Endodermal cell (in vitro differentiated cells): ENCODE data around the gene CPM. TPM values are rescaled to one million over a fixed set of nuclear protein-coding genes. Genes with fewer than 3 reads are reported as not detected.

ENCODE experiments used
- DNase-seq: peaks from one replicate; pipeline ENCODE4 v3.0.0-alpha.2; 2017
- H3K27ac ChIP-seq: 2 replicates; pipeline ENCODE4 v1.5.1; 2013; ENCODE audit warnings: mild to moderate bottlenecking, low read depth, low read length, moderate library complexity
- H3K27me3 ChIP-seq: 2 replicates; pipeline ENCODE4 v1.6.1; 2013; ENCODE audit warnings: mild to moderate bottlenecking, low read length, moderate library complexity; ENCODE audit not compliant: insufficient read depth, control insufficient read depth, poor library complexity, severe bottlenecking
- H3K36me3 ChIP-seq: 2 replicates; pipeline ENCODE4 v1.7.0; 2013; ENCODE audit warnings: mild to moderate bottlenecking, low read length, moderate library complexity; ENCODE audit not compliant: control insufficient read depth, insufficient read depth
- H3K4me1 ChIP-seq: one replicate; pipeline ENCODE4 v1.7.0; 2013; ENCODE audit warnings: low read length; ENCODE audit not compliant: control insufficient read depth, insufficient read depth
- H3K4me3 ChIP-seq: 2 replicates; pipeline ENCODE4 v1.5.1; 2013; ENCODE audit warnings: mild to moderate bottlenecking, low read length, moderate library complexity
- H3K9ac ChIP-seq: 2 replicates; pipeline ENCODE4 v1.6.1; 2013; ENCODE audit warnings: mild to moderate bottlenecking, low read length, moderate library complexity; ENCODE audit not compliant: poor library complexity, severe bottlenecking; ENCODE audit errors: extremely low read depth
- H3K9me3 ChIP-seq: 2 replicates; pipeline ENCODE4 v1.6.1; 2013; ENCODE audit warnings: mild to moderate bottlenecking, low read length, moderate library complexity; ENCODE audit not compliant: control insufficient read depth
- H3K27ac Mint-ChIP-seq: 2 replicates; pipeline ENCODE4 v1.8.0; 2020; ENCODE audit warnings: mixed read lengths
- H3K27me3 Mint-ChIP-seq: 2 replicates; pipeline ENCODE4 v1.8.0; 2021; ENCODE audit warnings: mild to moderate bottlenecking, mixed read lengths; ENCODE audit not compliant: insufficient read depth
- H3K36me3 Mint-ChIP-seq: 2 replicates; pipeline ENCODE4 v1.8.0; 2020; ENCODE audit warnings: low read depth, mixed read lengths
- H3K4me1 Mint-ChIP-seq: 2 replicates; pipeline ENCODE4 v1.8.0; 2020; ENCODE audit warnings: mixed read lengths
- H3K4me3 Mint-ChIP-seq: 2 replicates; pipeline ENCODE4 v1.8.0; 2020; ENCODE audit warnings: mild to moderate bottlenecking, moderate library complexity, mixed read lengths
- H3K9me3 Mint-ChIP-seq: 2 replicates; pipeline ENCODE4 v1.8.0; 2020; ENCODE audit warnings: mild to moderate bottlenecking, mixed read lengths
- WGBS, 2 experiments: methylation state at CpG; one replicate each; pipeline versions ENCODE4 v1.1.5 to v1.1.7; 2013; ENCODE audit warnings: missing lambda C conversion rate in 2 of 2, mixed read lengths in 1 of 2; ENCODE audit not compliant: insufficient coverage in 1 of 2, insufficient read length in 1 of 2; 5-methylcytosine and 5-hydroxymethylcytosine counted together
- total RNA-seq, 2 donors: library from RNA; stranded (reverse); fragmentation: NEBNext Ultra II Directional in 1 of 2; extraction: Animal tissue kit (Norgen Biotek cat#: 25700) in 1 of 2; gene quantifications; 2 replicates in 1 of 2; 3 replicates in 1 of 2; pipeline ENCODE4 v1.2.1, GENCODE V29; 2021
- TF ChIP-seq, protein P1 (sequence below): fragments of 200-600 bp; sonication (generic); conservative IDR thresholded peaks from 2 replicates; pipeline ENCODE4 v1.5.0; 2021; ENCODE audit warnings: antibody characterized with exemption, mild to moderate bottlenecking

The CPM gene
- total RNA-seq, 2 donors from 2014 or later = 0.80 to 0.86 TPM

- WGBS, 2 experiments = 83 to 90% methylated on average over 2 to 3 of the region's 3 CpGs
- Histone ChIP-seq H3K4me1 (no peaks in the 10 kb centered on the region), H3K4me3 (no peak overlapping the region), H3K36me3 (no peaks in the 10 kb centered on the region), H3K9me3 (no peaks in the 10 kb centered on the region), H3K9ac (no peak overlapping the region), H3K27ac (no peak overlapping the region), H3K27me3 (no peaks in the 10 kb centered on the region)
- DNase-seq = no peak
- no peaks in the 10 kb centered on the region for H3K36me3 Mint-ChIP-seq
- no peak overlapping the region for H3K27ac Mint-ChIP-seq
- H3K9me3 Mint-ChIP-seq = no peaks in the 10 kb centered on the region
- H3K4me1 Mint-ChIP-seq = no peaks in the 10 kb centered on the region
- no peaks in the 10 kb centered on the region for H3K27me3 Mint-ChIP-seq
- H3K4me3 Mint-ChIP-seq = no peak overlapping the region
- TF ChIP-seq, protein P1, sequence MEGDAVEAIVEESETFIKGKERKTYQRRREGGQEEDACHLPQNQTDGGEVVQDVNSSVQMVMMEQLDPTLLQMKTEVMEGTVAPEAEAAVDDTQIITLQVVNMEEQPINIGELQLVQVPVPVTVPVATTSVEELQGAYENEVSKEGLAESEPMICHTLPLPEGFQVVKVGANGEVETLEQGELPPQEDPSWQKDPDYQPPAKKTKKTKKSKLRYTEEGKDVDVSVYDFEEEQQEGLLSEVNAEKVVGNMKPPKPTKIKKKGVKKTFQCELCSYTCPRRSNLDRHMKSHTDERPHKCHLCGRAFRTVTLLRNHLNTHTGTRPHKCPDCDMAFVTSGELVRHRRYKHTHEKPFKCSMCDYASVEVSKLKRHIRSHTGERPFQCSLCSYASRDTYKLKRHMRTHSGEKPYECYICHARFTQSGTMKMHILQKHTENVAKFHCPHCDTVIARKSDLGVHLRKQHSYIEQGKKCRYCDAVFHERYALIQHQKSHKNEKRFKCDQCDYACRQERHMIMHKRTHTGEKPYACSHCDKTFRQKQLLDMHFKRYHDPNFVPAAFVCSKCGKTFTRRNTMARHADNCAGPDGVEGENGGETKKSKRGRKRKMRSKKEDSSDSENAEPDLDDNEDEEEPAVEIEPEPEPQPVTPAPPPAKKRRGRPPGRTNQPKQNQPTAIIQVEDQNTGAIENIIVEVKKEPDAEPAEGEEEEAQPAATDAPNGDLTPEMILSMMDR = no peak
Observed at GRCh38 chr12:68861890-68862289, 71.1 kb downstream of the CPM start.

- no peak overlapping the region for H3K27ac ChIP-seq
- TF ChIP-seq, protein P1 = no peak
- Mint-ChIP-seq H3K27ac (no peak overlapping the region), H3K27me3 (no peaks in the 10 kb centered on the region), H3K9me3 (no peaks in the 10 kb centered on the region), H3K36me3 (no peaks in the 10 kb centered on the region), H3K4me1 (no peaks in the 10 kb centered on the region), H3K4me3 (no peak overlapping the region)
- no peaks in the 10 kb centered on the region for H3K4me1 ChIP-seq
- no peak overlapping the region for H3K9ac ChIP-seq
- no peaks in the 10 kb centered on the region for H3K9me3 ChIP-seq
- H3K36me3 ChIP-seq = no peaks in the 10 kb centered on the region
- no peak for DNase-seq
- H3K27me3 ChIP-seq = no peaks in the 10 kb centered on the region
- no peak overlapping the region for H3K4me3 ChIP-seq
- 79 to 92% methylated on average over 2 to 3 of the region's 3 CpGs for WGBS, 2 experiments
Observed at GRCh38 chr12:68856510-68856909, 76.5 kb downstream of the CPM start.

DNA sequence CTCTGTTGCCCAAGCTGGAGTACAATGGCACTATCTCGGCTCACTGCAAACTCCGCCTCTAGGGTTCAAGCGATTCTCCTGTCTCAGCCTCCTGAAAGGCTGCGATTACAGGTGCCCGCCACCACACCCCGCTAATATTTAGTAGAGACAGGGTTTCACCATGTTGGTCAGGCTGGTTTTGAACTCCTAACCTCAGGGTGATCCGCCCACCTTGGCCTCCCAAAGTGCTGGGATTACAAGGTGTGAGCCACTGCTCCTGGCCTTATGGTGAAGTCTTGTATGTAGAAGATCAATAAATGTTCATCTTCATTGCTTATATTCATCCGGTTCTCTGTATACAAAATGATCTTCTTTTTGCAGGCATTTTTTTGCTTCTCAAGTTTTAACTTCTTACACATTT lies 77.2 kb downstream of the CPM start:
- H3K4me1 Mint-ChIP-seq = no peaks in the 10 kb centered on the region
- no peak overlapping the region for H3K27ac ChIP-seq
- no peaks in the 10 kb centered on the region for H3K9me3 Mint-ChIP-seq
- no peak for DNase-seq
- H3K4me3 Mint-ChIP-seq = no peak overlapping the region
- H3K36me3 Mint-ChIP-seq = no peaks in the 10 kb centered on the region
- H3K27ac Mint-ChIP-seq = no peak overlapping the region
- no peaks in the 10 kb centered on the region for H3K36me3 ChIP-seq
- TF ChIP-seq, protein P1 = no peak
- no peaks in the 10 kb centered on the region for H3K27me3 ChIP-seq
- no peaks in the 10 kb centered on the region for H3K27me3 Mint-ChIP-seq
- H3K4me3 ChIP-seq = no peak overlapping the region
- H3K9me3 ChIP-seq = no peaks in the 10 kb centered on the region
- WGBS, 2 experiments = 94 to 100% methylated on average over 4 to 7 of the region's 8 CpGs
- H3K4me1 ChIP-seq = no peaks in the 10 kb centered on the region
- no peak overlapping the region for H3K9ac ChIP-seq
